ENCODE measurements around the gene PIK3C2G.

Gene PIK3C2G

DNA sequence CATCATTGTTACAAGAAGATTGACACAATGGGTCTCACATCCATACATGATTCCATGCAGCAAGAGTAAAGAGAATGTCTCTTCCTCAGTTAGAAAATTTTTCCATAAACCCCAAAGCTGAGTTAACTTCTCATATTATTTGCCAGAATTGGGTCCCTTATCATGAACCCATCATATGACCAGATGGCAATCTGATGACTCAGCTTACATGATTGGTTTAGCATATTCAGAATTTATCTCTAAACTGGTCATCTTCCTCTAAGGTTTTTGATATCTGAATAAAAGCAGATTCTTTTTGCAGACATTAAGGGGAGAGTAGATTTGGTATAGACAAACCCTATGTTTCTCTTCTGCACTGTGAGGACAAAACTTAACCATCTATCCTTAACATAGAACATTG is 174.9 kb downstream of the PIK3C2G start:
- H3K79me2 ChIP-seq (ENCODE audit: control insufficient read depth, insufficient read depth, low read length): no peaks in the 10 kb centered on the region
- no peak for DNase-seq
- H3K4me2 ChIP-seq (ENCODE audit: low read length): no peak overlapping the region

DNA sequence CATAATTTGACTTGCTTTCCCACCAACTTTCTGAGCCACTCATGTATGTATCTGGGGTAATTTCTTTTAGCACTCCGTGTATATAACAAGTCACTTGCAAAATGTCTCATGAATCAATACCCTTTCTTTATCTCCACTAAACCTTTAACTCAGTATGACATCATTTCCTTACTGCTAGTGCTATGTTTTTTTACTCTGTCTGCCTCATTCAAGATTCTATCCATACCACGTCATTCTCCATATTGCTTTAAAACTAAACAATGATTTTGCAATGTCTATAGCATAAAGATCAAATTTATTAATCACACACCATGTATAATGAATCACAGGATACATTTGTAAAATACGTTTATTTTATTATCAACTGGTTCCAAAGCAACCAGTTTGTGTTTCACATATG is 178.2 kb downstream of the PIK3C2G start:
- Histone ChIP-seq H2BK120ac (ENCODE audit: low read depth, low read length) (no peak overlapping the region), H4K5ac (ENCODE audit: low read length) (no peak overlapping the region), H2BK5ac (ENCODE audit: low read length) (no peak overlapping the region), H2BK15ac (replicated peaks; ENCODE audit: low read depth) (no peak overlapping the region), H3K36me3 (ENCODE audit: control insufficient read depth, insufficient read depth, low read length) (no peaks in the 10 kb centered on the region), H3K4ac (ENCODE audit: low read depth, low read length) (no peak overlapping the region), H3K79me2 (ENCODE audit: control insufficient read depth, insufficient read depth, low read length) (no peaks in the 10 kb centered on the region), H3K4me2 (ENCODE audit: low read length) (no peak overlapping the region), H3K23ac (ENCODE audit: low read length) (no peak overlapping the region), H3K79me1 (ENCODE audit: low read length) (no peaks in the 10 kb centered on the region), H4K8ac (ENCODE audit: low read depth, low read length) (no peak overlapping the region), H3K4me3 (ENCODE audit: low read length) (no peak overlapping the region), H3K4me1 (ENCODE audit: control insufficient read depth, low read depth, low read length) (no peaks in the 10 kb centered on the region), H3K9ac (ENCODE audit: low read length) (no peak overlapping the region), H3K56ac (ENCODE audit: low read length) (no peak overlapping the region), H3K27me3 (ENCODE audit: insufficient read depth, low read length, poor library complexity) (no peaks in the 10 kb centered on the region), H3K27ac (ENCODE audit: low read depth, low read length) (no peak overlapping the region), H2AK5ac (ENCODE audit: low read length) (no peak overlapping the region), H3K18ac (ENCODE audit: low read length) (no peak overlapping the region)
- DNase-seq: no peak
- no CpG with 5 or more reads among the region's 3 CpGs for WGBS (ENCODE audit: extremely low coverage, insufficient coverage, low lambda C conversion rate)

More for the DNA sequence above, 174.9 kb downstream of the PIK3C2G start:
- H3K36me3 ChIP-seq (ENCODE audit: control insufficient read depth, insufficient read depth, low read length): no peaks in the 10 kb centered on the region
- H3K4ac ChIP-seq (ENCODE audit: low read depth, low read length): no peak overlapping the region
- no peaks in the 10 kb centered on the region for H3K79me1 ChIP-seq (ENCODE audit: low read length)
- no peak overlapping the region for H3K56ac ChIP-seq (ENCODE audit: low read length)
- no peak overlapping the region for H2BK5ac ChIP-seq (ENCODE audit: low read length)
- H2BK15ac ChIP-seq (replicated peaks; ENCODE audit: low read depth): no peak overlapping the region
- no peak overlapping the region for H3K23ac ChIP-seq (ENCODE audit: low read length)
- H3K27ac ChIP-seq (ENCODE audit: low read depth, low read length): no peak overlapping the region
- no peaks in the 10 kb centered on the region for H3K4me1 ChIP-seq (ENCODE audit: control insufficient read depth, low read depth, low read length)
- no peak overlapping the region for H2AK5ac ChIP-seq (ENCODE audit: low read length)
- no peaks in the 10 kb centered on the region for H3K27me3 ChIP-seq (ENCODE audit: insufficient read depth, low read length, poor library complexity)
- H2BK120ac ChIP-seq (ENCODE audit: low read depth, low read length): no peak overlapping the region
- H4K8ac ChIP-seq (ENCODE audit: low read depth, low read length): no peak overlapping the region
- no peak overlapping the region for H3K18ac ChIP-seq (ENCODE audit: low read length)
- H3K9ac ChIP-seq (ENCODE audit: low read length): no peak overlapping the region
- H4K5ac ChIP-seq (ENCODE audit: low read length): no peak overlapping the region
- H3K4me3 ChIP-seq (ENCODE audit: low read length): no peak overlapping the region

DNA sequence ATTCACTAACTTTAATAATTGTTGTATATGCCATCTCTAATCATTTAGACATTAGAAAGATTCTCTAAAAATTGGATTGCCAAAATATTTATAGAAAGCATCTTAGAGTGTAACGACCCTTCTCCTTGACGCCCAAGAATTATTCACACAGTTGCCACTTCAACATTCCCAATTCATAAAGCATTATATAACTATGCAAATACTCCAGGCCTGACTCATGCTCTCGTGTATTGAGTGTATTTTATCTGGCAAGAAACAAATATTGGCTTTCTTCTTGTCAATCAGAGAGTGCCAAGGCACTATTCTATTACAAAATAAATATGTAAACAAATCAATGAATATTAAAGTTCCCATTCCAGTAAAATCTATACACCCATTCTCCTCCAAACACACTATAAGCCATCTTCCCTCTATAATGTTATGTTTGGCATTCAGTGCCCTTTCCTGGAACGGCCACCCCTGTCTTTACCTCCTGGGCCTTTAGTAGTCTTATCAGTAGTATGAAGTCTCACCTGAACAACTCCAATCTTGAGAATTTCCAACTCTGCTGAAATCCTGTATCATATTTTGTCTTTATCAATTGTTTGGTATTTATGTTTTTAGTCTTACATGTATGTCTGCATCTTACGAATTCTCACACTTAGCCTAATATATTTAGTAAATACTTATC is 182.6 kb downstream of the PIK3C2G start:
- H3K4ac ChIP-seq (ENCODE audit: low read depth, low read length): no peak overlapping the region
- H3K56ac ChIP-seq (ENCODE audit: low read length): no peak overlapping the region
- no peak overlapping the region for H3K27ac ChIP-seq (ENCODE audit: low read depth, low read length)
- no peak overlapping the region for H3K4me3 ChIP-seq (ENCODE audit: low read length)
- no peak overlapping the region for H2AK5ac ChIP-seq (ENCODE audit: low read length)
- H3K18ac ChIP-seq (ENCODE audit: low read length): no peak overlapping the region
- H4K8ac ChIP-seq (ENCODE audit: low read depth, low read length): no peak overlapping the region
- H3K4me2 ChIP-seq (ENCODE audit: low read length): no peak overlapping the region
- H4K5ac ChIP-seq (ENCODE audit: low read length): no peak overlapping the region
- no peaks in the 10 kb centered on the region for H3K27me3 ChIP-seq (ENCODE audit: insufficient read depth, low read length, poor library complexity)
- H3K79me2 ChIP-seq (ENCODE audit: control insufficient read depth, insufficient read depth, low read length): no peaks in the 10 kb centered on the region
- no peak overlapping the region for H3K9ac ChIP-seq (ENCODE audit: low read length)
- H3K36me3 ChIP-seq (ENCODE audit: control insufficient read depth, insufficient read depth, low read length): no peaks in the 10 kb centered on the region
- no CpG with 5 or more reads among the region's 5 CpGs for WGBS (ENCODE audit: extremely low coverage, insufficient coverage, low lambda C conversion rate)
- no peak for DNase-seq
- H2BK120ac ChIP-seq (ENCODE audit: low read depth, low read length): no peak overlapping the region
- no peak overlapping the region for H2BK15ac ChIP-seq (replicated peaks; ENCODE audit: low read depth)
- no peaks in the 10 kb centered on the region for H3K4me1 ChIP-seq (ENCODE audit: control insufficient read depth, low read depth, low read length)
- no peak overlapping the region for H3K23ac ChIP-seq (ENCODE audit: low read length)
- no peaks in the 10 kb centered on the region for H3K79me1 ChIP-seq (ENCODE audit: low read length)
- no peak overlapping the region for H2BK5ac ChIP-seq (ENCODE audit: low read length)

DNA sequence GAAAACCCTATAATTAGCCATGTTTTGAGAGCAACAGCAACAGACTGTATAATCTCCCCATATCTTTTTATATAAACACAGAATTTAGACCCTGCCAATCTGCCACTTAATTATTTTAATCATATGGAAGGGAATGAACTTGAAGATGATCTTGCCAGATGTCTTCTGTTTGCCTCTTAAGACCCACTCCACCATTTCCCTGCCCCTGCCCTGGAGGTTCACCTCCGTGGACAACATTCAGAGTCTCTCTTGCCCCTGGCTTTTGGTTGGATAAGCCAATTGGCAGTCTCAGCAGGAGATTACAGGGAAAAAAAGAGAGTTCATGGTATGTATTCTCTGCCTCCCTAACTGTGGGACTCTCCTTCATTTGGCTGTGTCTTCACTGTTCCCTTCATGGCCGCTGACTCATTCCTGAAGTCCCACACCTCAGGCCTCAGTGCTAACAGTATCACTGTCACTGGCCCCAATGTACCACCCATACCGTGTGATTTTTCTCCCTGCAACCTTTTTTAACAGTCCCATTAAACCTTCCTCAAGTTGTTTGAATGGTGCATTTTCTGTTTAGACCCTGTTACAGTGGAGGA is 184.8 kb downstream of the PIK3C2G start:
- H3K23ac ChIP-seq (ENCODE audit: low read length): no peak overlapping the region

DNA sequence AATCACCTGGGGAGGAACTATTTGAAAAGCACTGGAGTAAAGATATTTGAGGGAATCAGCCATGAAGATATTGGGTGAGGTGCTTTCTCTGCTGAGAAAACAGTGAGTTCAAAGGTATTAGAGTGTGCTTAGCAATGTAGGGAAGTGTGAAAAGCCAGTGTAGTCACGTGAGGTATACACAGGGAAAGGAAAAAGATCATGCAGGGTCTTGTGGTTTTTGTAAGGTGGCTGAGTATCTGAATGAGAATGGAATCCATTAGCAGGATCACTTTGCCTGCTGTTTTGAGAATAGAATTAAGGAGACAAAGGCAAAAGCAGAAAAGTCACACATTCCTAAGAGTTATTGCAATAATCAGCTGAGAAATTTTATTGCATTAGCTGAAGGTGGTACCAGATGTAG is 193.0 kb downstream of the PIK3C2G start:
- H3K23ac ChIP-seq (ENCODE audit: low read length): no peak overlapping the region
- no peak overlapping the region for H3K56ac ChIP-seq (ENCODE audit: low read length)
- no peaks in the 10 kb centered on the region for H3K79me2 ChIP-seq (ENCODE audit: control insufficient read depth, insufficient read depth, low read length)
- no peak overlapping the region for H3K4me3 ChIP-seq (ENCODE audit: low read length)
- H3K36me3 ChIP-seq (ENCODE audit: control insufficient read depth, insufficient read depth, low read length): no peaks in the 10 kb centered on the region
- no peak overlapping the region for H4K5ac ChIP-seq (ENCODE audit: low read length)
- no peak overlapping the region for H3K9ac ChIP-seq (ENCODE audit: low read length)
- no peak overlapping the region for H3K4me2 ChIP-seq (ENCODE audit: low read length)
- H4K8ac ChIP-seq (ENCODE audit: low read depth, low read length): no peak overlapping the region
- peak; percentile 81 for DNase-seq
- no peak overlapping the region for H2BK120ac ChIP-seq (ENCODE audit: low read depth, low read length)
- no peak overlapping the region for H3K27ac ChIP-seq (ENCODE audit: low read depth, low read length)
- no peaks in the 10 kb centered on the region for H3K27me3 ChIP-seq (ENCODE audit: insufficient read depth, low read length, poor library complexity)
- H2BK15ac ChIP-seq (replicated peaks; ENCODE audit: low read depth): no peak overlapping the region
- H2AK5ac ChIP-seq (ENCODE audit: low read length): no peak overlapping the region
- no peak overlapping the region for H3K4ac ChIP-seq (ENCODE audit: low read depth, low read length)
- H3K4me1 ChIP-seq (ENCODE audit: control insufficient read depth, low read depth, low read length): peaks cover 2% of the 10 kb centered on the region
- WGBS (ENCODE audit: extremely low coverage, insufficient coverage, low lambda C conversion rate): no CpG with 5 or more reads among the region's 1 CpG
- H2BK5ac ChIP-seq (ENCODE audit: low read length): no peak overlapping the region
- no peak overlapping the region for H3K18ac ChIP-seq (ENCODE audit: low read length)
- no peaks in the 10 kb centered on the region for H3K79me1 ChIP-seq (ENCODE audit: low read length)

More for the DNA sequence above, 184.8 kb downstream of the PIK3C2G start:
- Histone ChIP-seq H3K79me2 (ENCODE audit: control insufficient read depth, insufficient read depth, low read length) (no peaks in the 10 kb centered on the region), H3K4me2 (ENCODE audit: low read length) (no peak overlapping the region), H2AK5ac (ENCODE audit: low read length) (no peak overlapping the region), H4K8ac (ENCODE audit: low read depth, low read length) (no peak overlapping the region), H2BK5ac (ENCODE audit: low read length) (no peak overlapping the region), H3K79me1 (ENCODE audit: low read length) (no peaks in the 10 kb centered on the region), H3K27ac (ENCODE audit: low read depth, low read length) (no peak overlapping the region), H3K4me1 (ENCODE audit: control insufficient read depth, low read depth, low read length) (no peaks in the 10 kb centered on the region), H2BK120ac (ENCODE audit: low read depth, low read length) (no peak overlapping the region), H4K5ac (ENCODE audit: low read length) (no peak overlapping the region), H2BK15ac (replicated peaks; ENCODE audit: low read depth) (no peak overlapping the region), H3K27me3 (ENCODE audit: insufficient read depth, low read length, poor library complexity) (no peaks in the 10 kb centered on the region), H3K4ac (ENCODE audit: low read depth, low read length) (no peak overlapping the region), H3K4me3 (ENCODE audit: low read length) (no peak overlapping the region), H3K9ac (ENCODE audit: low read length) (no peak overlapping the region), H3K36me3 (ENCODE audit: control insufficient read depth, insufficient read depth, low read length) (no peaks in the 10 kb centered on the region), H3K18ac (ENCODE audit: low read length) (no peak overlapping the region), H3K56ac (ENCODE audit: low read length) (no peak overlapping the region)
- WGBS (ENCODE audit: extremely low coverage, insufficient coverage, low lambda C conversion rate): no CpG with 5 or more reads among the region's 3 CpGs
- DNase-seq: peak; percentile 58

DNA sequence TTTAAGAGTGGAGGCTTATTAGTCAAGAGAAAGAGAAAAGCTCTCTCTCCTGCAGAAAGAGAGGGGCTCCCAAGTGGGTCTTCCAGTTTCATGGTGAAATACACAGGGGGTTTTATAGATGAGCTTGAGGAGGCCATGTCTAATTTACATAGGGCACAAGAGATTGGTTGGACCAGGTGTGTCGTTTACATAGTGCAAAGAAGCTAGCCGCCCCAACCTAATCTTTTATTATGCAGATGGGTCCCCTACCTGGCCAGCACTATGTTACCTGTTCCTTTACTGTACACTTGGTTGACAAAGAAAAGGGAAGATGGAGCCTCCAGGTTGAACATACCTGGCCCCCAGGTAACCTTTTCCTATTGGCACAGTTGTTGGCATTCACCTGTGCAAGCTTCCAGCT is 195.0 kb downstream of the PIK3C2G start:
- H3K4ac ChIP-seq (ENCODE audit: low read depth, low read length): no peak overlapping the region
- H3K4me2 ChIP-seq (ENCODE audit: low read length): no peak overlapping the region
- no CpG with 5 or more reads among the region's 2 CpGs for WGBS (ENCODE audit: extremely low coverage, insufficient coverage, low lambda C conversion rate)
- H3K27ac ChIP-seq (ENCODE audit: low read depth, low read length): no peak overlapping the region
- H3K56ac ChIP-seq (ENCODE audit: low read length): no peak overlapping the region
- H3K4me3 ChIP-seq (ENCODE audit: low read length): no peak overlapping the region
- no peak overlapping the region for H2BK120ac ChIP-seq (ENCODE audit: low read depth, low read length)
- H2AK5ac ChIP-seq (ENCODE audit: low read length): no peak overlapping the region
- H3K79me2 ChIP-seq (ENCODE audit: control insufficient read depth, insufficient read depth, low read length): no peaks in the 10 kb centered on the region
- H3K36me3 ChIP-seq (ENCODE audit: control insufficient read depth, insufficient read depth, low read length): no peaks in the 10 kb centered on the region
- H3K9ac ChIP-seq (ENCODE audit: low read length): no peak overlapping the region
- no peak overlapping the region for H3K18ac ChIP-seq (ENCODE audit: low read length)
- no peak overlapping the region for H2BK15ac ChIP-seq (replicated peaks; ENCODE audit: low read depth)
- no peak for DNase-seq
- H3K4me1 ChIP-seq (ENCODE audit: control insufficient read depth, low read depth, low read length): peaks cover 2% of the 10 kb centered on the region
- H4K8ac ChIP-seq (ENCODE audit: low read depth, low read length): no peak overlapping the region
- no peak overlapping the region for H2BK5ac ChIP-seq (ENCODE audit: low read length)
- no peak overlapping the region for H3K23ac ChIP-seq (ENCODE audit: low read length)
- no peaks in the 10 kb centered on the region for H3K27me3 ChIP-seq (ENCODE audit: insufficient read depth, low read length, poor library complexity)
- H3K79me1 ChIP-seq (ENCODE audit: low read length): no peaks in the 10 kb centered on the region
- H4K5ac ChIP-seq (ENCODE audit: low read length): no peak overlapping the region
